Measurements from ENCODE around the gene MCOLN2. TPM values are rescaled to one million over a fixed set of nuclear protein-coding genes. Genes with fewer than 3 reads are reported as not detected.
A peak's percentile ranks its signal among the peaks of the same experiment; 100 is the strongest.

MCOLN2 gene
- total RNA-seq, 1 experiment from 2014 or later, result 11.3 TPM

- POLR2A ChIA-PET, result no interaction called here
- CTCF ChIA-PET, result no interaction called here
- Histone ChIP-seq H3K36me3 (ENCODE audit: control insufficient read depth in 1 of 2, insufficient read depth in 2 of 2, low read length in 2 of 2) (no peaks in the 10 kb centered on the region), H3K9ac (ENCODE audit: low read length) (peak overlapping the region; percentile 55; the same call in 1 of the 2 replicates), H2AFZ (ENCODE audit: low read depth, low read length, poor library complexity, severe bottlenecking) (no peak overlapping the region), H3K9me3 (ENCODE audit: control insufficient read depth in 1 of 2, insufficient read depth in 1 of 2, low read depth in 1 of 2, low read length in 2 of 2) (no peaks in the 10 kb centered on the region), H3K79me2 (ENCODE audit: insufficient read depth, low read length) (no peaks in the 10 kb centered on the region), H3K4me1 (ENCODE audit: control insufficient read depth in 1 of 2, insufficient read depth in 2 of 2, low read length in 2 of 2) (peaks cover 3 to 23% of the 10 kb centered on the region in 2 experiments; a peak in 2 of 4 replicates), H4K20me1 (ENCODE audit: insufficient read depth) (no peaks in the 10 kb centered on the region), H3K27me3 (ENCODE audit: insufficient read depth, low read length) (no peaks in the 10 kb centered on the region), H3K4me3 (replicated peaks in 1 of 2; ENCODE audit: low read depth in 1 of 2, low read length in 2 of 2) (peak overlapping the region; percentile 56 to 60), H3K4me2 (ENCODE audit: low read length) (peak overlapping the region; percentile 84), H3K27ac (ENCODE audit: low read depth, low read length) (peak overlapping the region; percentile 27; the same call in 1 of the 2 replicates), H3K9me2 (ENCODE audit: insufficient read depth) (no peaks in the 10 kb centered on the region)
- intact Hi-C loops (cut with micrococcal nuclease), result no loop called here
- DNase-seq (ENCODE audit: low read depth, low spot score) (no peak), ATAC-seq (no peak)
- TF ChIP-seq CEBPB (IDR thresholded peaks at IDR 0.05; ENCODE audit: low read depth) (no peak), YY1 (IDR thresholded peaks at IDR 0.05; ENCODE audit: extremely low read depth, insufficient replicate concordance, low read depth, low read length) (no peak), REST (IDR thresholded peaks at IDR 0.05; ENCODE audit: low read depth) (no peak), EZH2 (IDR thresholded peaks at IDR 0.05) (no peak), ZNF274 (IDR thresholded peaks at IDR 0.05; ENCODE audit: low read depth, low read length) (no peak)
- RAD21 ChIA-PET (ENCODE audit: low non-redundant PET in 1 of 2, low total read pairs in 2 of 2, uncharacterized antibody in 2 of 2, unreplicated experiment in 2 of 2), result no interaction called here
- no TSS peak for BruUV-seq (replicated peaks)
Observed at GRCh38 chr1:84997667-84998600, 1.0 kb upstream of the MCOLN2 start.
